ENCODE results near the gene APOL4.

DNA sequence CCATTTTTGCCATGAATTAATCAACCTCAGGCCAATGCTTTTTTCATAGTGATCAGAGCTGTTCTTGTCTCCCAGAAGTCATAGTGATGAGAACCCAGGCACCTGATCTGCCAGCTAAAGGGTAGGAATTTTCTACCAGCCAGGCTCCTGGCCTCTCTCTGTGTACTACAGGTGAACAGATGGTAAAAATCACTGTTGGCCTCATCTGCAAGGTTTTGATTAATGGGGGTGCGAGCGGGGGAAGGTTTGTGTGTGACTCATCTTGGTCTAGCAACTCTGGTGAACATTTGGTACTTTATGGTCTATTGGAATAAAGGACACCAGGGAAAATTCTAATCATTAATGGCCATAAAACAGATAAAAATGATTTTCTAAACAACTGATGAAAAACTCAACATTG, 14.4 kb upstream of the APOL4 start:
- TF ChIP-seq, protein P1, sequence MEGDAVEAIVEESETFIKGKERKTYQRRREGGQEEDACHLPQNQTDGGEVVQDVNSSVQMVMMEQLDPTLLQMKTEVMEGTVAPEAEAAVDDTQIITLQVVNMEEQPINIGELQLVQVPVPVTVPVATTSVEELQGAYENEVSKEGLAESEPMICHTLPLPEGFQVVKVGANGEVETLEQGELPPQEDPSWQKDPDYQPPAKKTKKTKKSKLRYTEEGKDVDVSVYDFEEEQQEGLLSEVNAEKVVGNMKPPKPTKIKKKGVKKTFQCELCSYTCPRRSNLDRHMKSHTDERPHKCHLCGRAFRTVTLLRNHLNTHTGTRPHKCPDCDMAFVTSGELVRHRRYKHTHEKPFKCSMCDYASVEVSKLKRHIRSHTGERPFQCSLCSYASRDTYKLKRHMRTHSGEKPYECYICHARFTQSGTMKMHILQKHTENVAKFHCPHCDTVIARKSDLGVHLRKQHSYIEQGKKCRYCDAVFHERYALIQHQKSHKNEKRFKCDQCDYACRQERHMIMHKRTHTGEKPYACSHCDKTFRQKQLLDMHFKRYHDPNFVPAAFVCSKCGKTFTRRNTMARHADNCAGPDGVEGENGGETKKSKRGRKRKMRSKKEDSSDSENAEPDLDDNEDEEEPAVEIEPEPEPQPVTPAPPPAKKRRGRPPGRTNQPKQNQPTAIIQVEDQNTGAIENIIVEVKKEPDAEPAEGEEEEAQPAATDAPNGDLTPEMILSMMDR (IDR thresholded peaks at IDR 0.05): no peak
- TF ChIP-seq ZFX (IDR thresholded peaks at IDR 0.05; ENCODE audit: borderline replicate concordance): no peak

Measured in 22Rv1 (cell line).